NCI-H128 (cell line): ENCODE data around the gene SUPT3H.
"Not testable (repeated sequence)": the region's sequence is repeated elsewhere in the genome, so short reads cannot be mapped to it uniquely, and the experiment has no call there.

Experiments used
- DNase-seq: peaks from one replicate; lab custom pipeline; 2025; ENCODE audit not compliant: unreplicated experiment; lab: John Stamatoyannopoulos, UW

Gene SUPT3H

DNA sequence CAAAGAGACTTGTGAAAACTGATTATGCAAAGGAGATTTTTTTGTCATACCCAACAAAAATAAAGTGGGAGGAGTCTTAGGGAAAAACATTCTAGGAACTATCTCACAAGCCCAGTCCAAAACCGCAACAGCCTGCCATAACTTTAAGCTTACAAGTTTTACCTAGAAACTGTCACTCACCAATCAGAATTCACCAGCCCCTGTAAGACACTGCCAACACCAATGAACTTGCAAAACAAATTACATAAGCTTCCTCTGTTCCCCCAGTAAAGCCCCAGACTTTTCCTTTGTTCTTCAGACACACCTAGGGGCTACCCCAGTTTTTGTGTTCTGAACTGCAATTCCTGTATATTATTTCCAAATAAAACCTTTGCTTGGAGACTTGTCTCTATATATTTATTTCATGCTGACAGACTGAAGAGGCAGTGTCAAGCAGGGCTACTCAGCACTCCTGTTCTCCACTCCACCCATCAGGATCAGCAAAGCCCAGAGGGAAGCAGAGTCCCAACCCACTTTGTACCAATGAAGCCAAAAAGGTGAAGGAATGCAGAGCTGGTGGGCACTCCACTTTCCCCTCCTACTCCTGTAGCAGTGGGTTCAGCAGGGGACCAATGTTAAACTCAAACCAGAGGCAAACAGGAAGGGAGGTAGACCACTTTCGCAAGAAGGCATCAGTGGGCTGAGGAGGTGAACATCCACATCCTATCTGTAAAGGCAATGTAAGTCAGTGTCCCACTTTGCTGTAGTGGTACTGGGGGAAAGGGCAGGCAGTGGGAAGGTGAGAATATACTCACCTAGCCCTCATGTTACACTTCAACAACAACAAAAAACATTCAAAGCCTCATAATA lies 192.1 kb downstream of the SUPT3H start:
- no peak for DNase-seq

DNA sequence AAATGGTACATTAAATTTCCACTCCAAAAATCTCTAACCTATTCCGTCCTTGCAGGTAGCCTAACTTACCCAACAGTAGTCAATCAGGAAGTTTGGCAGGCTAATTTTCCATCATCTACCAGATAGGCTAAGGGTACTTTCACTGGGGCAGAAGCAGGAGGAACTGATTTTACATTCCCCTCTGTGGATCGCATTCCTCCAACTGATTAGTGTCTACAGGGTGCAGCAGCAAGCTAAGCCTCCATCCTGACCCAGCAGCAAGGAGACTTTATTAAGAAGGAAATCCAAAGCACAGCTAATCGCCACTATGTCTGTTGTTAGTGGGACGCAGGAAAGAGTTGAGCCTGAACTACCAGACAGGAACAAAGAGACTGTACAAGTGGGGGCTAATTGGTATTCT lies 192.8 kb downstream of the SUPT3H start:
- no peak for DNase-seq

DNA sequence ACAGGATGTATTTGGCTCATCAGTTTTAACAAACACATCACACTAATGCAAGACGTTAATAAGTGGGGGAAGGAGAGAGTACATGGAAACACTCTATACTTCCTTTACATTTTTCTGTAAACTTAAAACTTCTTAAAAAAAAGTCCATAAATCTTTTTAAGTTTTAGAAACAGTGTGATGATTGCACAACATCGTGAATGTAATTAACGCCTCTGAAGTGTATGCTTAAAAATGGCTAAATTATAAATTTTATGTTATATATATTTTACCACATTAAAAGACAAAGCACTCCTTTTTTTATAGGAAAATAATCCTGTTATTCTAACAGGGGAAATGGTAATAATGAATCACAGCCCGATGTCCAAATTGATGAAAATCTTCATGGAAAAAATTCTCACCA lies 193.7 kb downstream of the SUPT3H start:
- no peak for DNase-seq

DNA sequence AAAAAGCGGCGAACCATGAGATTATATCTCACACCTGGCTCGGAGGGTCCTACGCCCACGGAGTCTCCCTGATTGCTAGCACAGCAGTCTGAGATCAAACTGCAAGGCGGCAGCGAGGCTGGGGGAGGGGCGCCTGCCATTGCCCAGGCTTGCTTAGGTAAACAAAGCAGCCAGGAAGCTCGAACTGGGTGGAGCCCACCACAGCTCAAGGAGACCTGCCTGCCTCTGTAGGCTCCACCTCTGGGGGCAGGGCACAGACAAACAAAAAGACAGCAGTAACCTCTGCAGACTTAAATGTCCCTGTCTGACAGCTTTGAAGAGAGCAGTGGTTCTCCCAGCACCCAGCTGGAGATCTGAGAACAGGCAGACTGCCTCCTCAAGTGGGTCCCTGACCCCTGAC lies 201.4 kb downstream of the SUPT3H start:
- DNase-seq, result not testable (repeated sequence)

DNA sequence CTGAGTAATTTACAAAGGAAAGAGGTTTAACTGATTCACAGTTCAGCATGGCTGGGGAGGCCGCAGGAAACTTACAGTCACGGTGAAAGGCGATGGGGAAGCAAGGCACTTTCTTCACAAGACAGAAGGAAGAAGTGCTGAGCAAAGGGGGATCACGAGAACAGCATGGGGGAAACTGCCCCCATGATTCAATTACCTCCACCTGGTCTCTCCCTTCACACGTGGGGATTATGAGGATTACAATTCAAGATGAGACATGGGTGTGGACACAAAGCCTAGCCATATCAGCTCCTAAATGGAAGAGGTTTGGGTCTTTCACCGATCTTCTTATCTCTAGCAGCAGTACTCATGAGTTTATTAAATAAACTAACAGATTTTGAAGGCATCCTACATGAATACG lies 202.5 kb downstream of the SUPT3H start:
- no peak for DNase-seq

DNA sequence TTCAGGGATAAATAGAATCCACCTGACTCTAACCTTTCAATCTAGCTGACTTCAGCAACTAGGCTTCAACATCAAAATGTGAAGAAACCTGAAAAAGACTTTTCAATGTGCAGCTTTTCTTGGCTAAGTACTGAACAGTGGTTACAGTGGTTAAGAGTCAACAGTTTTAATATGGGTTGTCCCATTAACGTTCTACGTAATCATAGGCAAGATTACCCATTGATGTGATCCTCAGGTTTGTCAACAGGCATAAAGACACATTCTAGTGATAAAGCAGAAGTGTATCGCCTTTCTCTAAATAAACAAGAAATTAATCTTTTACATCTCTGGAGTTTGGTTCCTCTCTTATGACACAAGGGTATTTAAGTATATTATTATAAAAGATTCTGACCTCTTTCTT lies 203.7 kb downstream of the SUPT3H start:
- DNase-seq, result no peak

DNA sequence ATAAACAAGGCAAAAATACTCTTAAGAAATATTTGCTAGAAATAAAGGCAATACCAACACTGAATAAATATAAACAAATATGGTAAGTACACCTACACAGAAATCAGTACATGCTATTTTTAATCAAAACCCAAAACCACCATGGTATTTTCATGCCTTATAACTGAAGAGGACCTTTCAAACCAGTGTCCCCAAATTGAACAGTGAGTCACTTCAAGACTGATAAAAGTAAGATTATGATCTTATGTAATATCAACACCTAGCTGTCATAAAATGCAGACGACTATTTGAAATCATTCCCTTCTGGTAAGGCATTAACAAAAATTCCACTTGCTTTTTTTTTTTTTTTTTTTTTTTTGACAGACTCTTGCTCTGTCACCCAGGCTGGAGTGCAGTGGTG lies 206.4 kb downstream of the SUPT3H start:
- DNase-seq, result no peak

DNA sequence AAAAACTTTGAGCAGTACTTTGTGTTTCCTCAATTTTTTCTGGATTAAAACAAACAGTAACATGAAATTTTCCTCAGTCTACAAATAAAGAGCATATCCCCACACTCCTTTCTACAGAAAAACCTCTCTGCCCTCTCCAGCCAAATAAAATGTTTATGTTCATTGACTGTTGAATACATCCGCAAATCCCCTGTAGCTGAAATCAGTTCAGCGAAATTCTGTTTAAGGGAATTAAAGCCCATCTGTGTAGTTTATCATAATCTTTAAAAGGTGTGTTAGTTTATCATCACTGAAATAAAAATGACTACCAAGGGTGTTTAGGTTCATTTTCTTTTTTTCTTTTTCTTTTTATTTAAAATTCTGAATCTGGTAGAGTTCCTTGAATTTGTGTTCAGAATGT lies 207.4 kb downstream of the SUPT3H start:
- no peak for DNase-seq

DNA sequence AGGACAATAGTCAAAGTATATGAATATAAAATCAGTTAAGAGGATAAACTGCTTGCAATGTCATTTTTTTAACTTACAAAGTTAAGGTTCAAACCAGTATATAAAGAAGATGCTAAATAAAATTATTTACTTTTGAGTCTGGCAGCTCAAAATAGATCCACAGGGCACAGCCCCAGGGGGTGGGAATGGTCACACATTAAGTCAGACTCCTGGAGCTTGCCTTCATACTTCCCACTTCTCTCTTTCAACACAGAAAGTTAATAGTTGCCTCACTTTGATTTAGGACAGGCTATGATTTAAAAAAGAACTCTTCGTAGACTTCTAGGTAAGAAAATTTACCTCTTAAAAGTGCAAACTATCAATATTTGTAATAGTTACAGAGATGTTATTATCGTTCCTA lies 207.9 kb downstream of the SUPT3H start:
- no peak for DNase-seq

DNA sequence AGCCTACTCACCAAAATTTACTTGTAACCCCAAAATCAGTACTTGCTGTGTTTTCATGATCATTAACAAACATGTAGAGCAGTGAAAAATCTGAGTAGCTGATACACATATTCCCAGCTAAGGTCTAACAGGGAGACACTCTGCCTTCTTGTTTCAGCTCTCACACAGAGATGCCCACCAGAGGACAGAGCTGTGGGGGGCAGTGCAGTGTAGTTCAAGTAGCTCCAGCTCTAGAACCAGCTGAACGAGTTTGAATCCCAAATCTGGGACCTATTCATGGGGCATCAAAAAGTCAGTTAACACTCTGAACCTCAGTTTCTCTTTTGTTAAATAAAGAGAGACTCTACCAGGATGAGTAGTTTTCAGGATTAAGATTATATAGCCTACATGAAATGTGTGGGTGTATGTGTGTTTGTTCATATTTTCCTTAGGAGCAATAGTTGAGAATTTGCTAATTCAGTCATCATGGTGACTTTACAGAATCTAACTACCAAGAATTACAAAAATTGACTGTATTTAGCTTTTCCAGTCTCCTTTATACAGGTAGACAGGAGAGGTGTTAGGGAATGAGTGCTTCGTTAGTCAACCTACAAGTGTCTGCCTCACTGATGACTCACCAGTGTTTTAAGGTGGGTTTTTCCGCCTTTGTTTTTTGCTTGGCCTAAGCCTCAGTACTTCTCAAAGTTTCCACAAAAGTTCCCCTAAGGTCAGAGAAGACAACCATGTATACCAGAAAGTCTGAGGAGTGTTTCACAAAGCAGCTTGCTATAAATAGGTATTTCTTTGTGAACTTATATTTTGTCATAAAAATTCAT lies 213.6 kb downstream of the SUPT3H start:
- no peak for DNase-seq

DNA sequence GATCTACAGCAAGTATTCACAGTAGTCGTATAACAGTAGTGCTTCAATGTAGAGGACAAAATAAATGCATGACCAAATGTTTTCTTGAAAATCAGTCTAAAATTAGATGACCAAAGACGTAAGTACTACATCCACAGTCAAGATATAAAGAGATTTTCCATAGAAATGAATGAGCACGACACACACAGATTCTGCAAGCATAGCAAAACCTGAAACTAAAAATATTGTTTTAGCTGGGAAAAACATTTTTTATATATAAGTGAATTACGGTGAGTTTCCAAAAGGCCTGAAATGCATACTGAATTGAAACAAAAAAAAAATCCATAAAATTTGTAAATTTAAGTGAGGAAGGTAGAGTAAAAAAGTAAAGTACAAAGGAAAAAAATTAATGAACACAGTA lies 217.4 kb downstream of the SUPT3H start:
- DNase-seq, result no peak

DNA sequence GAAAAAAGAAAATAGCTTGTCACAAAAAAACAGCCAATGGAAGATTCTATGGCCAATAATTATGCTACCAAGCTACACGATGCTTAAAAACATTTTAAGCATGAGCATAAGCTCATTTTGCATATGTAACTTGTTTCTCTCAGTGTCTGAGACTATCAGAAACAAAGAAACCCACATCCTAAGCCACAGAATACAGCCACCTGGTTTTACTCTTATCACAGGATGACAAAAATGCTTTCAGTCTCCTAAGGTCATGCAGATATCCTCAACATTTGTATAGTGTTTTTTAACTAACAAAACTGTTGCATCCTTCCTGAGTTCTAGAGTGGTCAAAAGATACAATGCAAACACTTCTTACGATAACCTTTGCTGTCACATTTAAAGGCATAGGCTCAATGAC lies 221.7 kb downstream of the SUPT3H start:
- DNase-seq, result no peak

DNA sequence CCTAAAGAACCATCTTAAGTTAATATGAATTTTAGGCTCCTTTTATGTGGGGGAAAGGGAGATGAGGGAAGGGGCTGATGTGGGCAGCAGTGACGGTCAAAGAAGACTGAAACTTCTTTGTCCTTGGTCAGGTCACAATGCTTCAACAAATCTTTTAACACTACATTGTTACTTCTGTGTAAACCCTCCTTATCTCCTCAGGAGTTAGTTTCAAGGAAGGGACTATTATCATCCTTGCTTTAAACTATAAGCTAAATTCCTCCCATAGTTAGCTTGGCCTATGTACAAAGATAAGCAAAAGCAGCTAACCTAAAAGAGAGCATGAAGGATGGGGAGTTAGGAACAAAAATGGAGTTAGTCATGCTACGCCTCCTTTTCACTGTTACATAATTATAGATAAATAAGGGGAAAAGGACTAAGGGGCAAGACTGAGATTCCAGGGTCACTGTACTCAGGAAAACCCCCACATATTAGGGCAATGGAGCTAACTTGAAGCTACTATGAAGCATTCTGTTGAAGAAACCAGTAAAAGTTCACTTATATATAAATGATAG lies 222.3 kb downstream of the SUPT3H start:
- DNase-seq, result no peak

DNA sequence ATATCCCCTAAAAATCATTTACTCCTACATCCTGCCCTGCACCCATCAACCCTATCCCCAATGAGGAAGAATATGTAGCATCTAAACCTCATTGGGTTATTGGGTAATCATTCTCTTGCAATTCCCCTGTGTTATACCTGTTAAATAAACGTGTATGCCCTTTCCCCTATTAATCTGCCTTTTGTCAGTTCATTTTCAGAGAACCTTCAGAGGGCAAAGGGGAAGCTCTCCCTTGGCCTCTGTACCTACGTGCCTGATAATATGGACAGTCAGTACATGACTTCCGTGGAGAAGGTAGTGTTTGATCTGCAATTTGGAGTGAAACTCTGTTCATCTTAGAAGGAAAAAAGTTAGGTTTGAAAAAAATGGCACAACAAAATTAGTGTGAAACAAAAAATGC lies 223.1 kb downstream of the SUPT3H start:
- no peak for DNase-seq

DNA sequence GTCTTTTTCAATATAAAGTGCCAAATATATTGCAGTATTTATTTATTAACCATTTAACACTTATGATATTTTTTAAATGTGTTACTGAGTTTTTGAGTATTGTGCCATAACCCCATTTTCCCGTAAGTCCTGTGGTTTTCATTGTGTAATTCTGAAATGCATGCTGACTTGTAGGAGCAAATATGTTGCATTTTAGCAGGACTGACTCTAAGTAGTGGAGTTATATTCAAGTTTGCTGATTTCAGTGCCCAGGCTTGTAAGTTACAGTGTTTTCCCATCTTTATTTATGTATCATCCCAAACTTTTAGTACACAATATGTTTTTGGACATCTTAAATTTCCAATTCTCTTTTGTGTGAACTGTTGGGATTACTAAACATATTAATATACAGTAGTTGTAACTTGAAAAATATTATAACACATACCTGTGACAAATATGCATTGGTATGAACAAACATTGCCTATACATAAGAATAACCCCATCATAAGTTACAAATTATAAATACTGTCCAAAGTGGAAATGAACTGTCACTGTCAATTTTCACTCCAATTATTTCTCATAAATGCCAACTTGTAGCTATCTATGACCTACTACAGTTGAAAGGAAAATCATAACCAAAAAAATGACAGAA lies 228.9 kb downstream of the SUPT3H start:
- no peak for DNase-seq

DNA sequence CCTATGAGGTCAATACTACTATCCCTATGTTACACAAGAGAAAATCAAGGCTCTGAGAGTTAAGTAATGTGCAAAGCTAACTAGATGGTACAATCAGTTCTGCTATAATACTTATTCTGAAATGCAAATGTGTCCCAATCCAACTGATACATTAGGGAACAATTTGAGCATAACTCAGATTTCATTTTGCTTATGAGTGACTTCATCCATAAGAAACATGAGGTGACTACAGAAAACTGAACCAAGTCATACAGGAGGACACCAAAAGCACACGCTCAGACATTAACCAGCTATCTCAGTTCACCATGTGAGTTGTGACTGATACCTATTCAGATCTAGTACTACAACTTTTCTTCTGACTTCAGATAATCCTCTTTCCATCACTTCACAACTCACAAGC lies 229.5 kb downstream of the SUPT3H start:
- no peak for DNase-seq

DNA sequence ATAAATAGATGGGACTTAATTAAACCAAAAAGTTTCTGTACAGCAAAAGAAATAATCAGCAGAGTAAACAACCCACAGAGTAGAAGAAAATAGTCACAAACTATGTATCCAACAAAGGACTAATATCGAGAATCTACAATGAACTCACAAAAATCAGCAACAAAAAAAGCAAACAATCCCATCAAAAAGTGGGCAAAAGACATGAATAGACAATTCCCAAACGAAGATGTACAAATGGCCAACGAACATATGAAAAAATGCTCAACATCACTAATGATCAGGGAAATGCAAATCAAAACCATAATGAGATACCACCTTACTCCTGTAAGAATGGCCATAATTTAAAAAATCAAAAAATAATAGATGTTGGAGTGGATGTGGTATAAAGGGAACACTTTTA lies 232.1 kb downstream of the SUPT3H start:
- DNase-seq, result not testable (repeated sequence)

DNA sequence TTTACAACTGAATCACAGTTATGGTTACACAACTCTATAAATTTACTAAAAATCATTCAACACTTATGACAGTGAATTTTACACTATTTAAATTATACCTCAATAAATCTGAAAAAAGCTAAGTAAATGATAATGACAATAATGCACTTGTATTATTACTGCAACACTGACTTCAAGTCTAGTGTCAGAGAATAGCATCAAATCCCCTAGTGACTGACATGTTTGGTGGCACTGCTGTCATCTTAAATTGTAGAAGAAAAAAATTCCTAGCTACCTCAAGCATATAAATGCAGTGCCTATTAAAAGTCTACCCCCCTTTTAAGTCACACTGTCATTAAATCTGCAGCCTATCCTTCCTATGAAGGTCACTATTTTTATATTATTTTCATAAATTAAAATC lies 239.0 kb downstream of the SUPT3H start:
- no peak for DNase-seq

DNA sequence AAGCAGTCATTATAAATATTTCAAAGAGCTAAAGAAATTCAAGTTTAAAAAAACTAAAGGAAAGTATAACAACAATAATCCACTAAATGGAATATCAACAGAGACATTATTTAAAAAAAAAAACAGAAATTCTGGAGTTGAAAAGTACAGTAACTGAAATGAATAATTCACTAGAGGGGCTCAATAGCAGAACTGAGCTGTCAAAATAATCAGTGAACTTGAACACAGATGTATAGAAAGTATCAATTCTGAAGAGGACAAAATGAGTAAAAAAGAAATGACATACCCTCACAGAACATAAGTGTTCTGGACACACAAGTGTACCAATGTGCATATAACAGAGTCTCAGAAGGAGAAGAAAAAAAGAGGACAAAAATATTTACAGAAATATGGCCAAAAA lies 241.2 kb downstream of the SUPT3H start:
- no peak for DNase-seq

DNA sequence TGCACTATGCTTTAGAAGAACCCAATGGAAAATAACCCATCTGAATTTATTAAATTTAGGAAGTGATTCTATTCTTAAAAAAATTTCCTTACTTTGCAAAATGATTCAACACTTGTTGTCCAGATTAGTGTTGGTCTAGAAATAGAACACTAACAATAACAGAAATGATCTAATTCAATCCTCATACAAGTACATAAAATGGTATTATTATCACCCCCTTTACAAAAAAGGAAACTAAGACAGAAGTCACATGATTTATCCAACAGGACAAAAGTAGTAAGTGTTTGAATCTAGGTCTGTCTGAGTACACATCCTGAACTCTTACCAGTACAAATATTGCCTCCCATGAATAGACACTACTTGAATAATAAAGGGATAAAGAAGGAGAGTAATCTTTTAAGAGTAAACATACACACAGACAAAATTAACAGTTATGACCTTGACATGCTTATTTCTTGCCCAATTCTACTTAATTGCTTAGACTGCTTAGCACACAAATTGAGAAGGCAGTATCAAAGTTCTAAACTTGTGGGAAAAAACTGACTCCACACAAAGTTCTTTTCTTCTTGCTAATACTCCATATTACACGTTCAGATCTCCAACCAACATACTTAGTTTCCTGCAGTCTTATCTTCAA lies 245.0 kb downstream of the SUPT3H start:
- no peak for DNase-seq

DNA sequence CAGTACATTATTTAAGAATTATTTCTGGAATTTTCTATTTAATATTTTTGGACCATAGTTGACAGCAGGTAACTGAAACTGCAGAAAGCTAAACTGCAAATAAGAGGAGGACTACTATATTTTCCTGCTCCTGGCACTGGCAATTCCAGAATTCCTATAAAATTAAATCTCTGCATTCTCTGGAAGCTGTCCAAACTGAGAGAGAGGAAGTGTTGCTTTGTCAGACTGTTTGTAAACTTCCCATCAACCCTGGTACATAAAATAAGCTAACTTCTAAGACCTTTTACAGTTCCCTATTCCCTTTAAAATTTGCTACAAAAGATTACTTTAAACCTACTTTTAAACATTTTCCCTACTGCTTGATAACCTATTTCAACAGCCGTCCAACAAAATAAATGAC lies 245.7 kb downstream of the SUPT3H start:
- DNase-seq, result no peak
